PC-3 (cell line): ENCODE results near the gene EMC9. TPM values are rescaled to one million over a fixed set of nuclear protein-coding genes. Genes with fewer than 3 reads are reported as not detected.

Experiments
- ATAC-seq: fragments of 200-7000 bp; cut with Tn5 transposase; 2 replicates; pipeline ENCODE4 v1.9.1; 2020; ENCODE audit warnings: mild to moderate bottlenecking, moderate library complexity
- BruUV-seq: library from RNA; stranded (reverse); fragments of 400-500 nt; replicated peaks from 2 replicates; lab custom pipeline; 2021; lab: Mats Ljungman, UMichigan
- CTCF ChIA-PET: fragments of 300-600 bp; sonication (Branson Sonifier 250); formaldehyde crosslinking; loops from one replicate; lab custom pipeline; 2022; ENCODE audit warnings: antibody characterized with exemption; lab: Charles Lee
- POLR2A ChIA-PET: fragments of 300-600 bp; sonication (Branson Sonifier 250); formaldehyde crosslinking; loops from one replicate; lab custom pipeline; 2022; ENCODE audit warnings: antibody characterized with exemption; ENCODE audit not compliant: unreplicated experiment; lab: Charles Lee
- DNase-seq: peaks from one replicate; pipeline ENCODE4 v3.0.0-alpha.2; 2015
- H2AFZ ChIP-seq: fragments of 300-600 bp; sonication (generic); 2 replicates; pipeline ENCODE4 v1.6.0; 2016; ENCODE audit warnings: antibody characterized with exemption, low read length
- H3F3A ChIP-seq: fragments of 300-600 bp; sonication (generic); one replicate; pipeline ENCODE4 v1.6.0; 2017; ENCODE audit warnings: antibody characterized with exemption, low read length, control low read depth, mild to moderate bottlenecking; ENCODE audit not compliant: unreplicated experiment
- H3K27ac ChIP-seq: fragments of 300-600 bp; sonication (generic); 2 replicates; pipeline ENCODE4 v1.5.1; 2016; ENCODE audit warnings: mild to moderate bottlenecking, low read length
- H3K27me3 ChIP-seq: fragments of 300-600 bp; sonication (generic); 2 replicates; pipeline ENCODE4 v1.6.1; 2016; ENCODE audit warnings: low read length, mixed read lengths
- H3K36me3 ChIP-seq: fragments of 300-600 bp; sonication (generic); 2 replicates; pipeline ENCODE4 v1.6.1; 2016; ENCODE audit warnings: low read depth, mixed run types, low read length, mixed read lengths
- H3K4me1 ChIP-seq: fragments of 300-600 bp; sonication (generic); 2 replicates; pipeline ENCODE4 v1.5.1; 2016; ENCODE audit warnings: low read length; ENCODE audit not compliant: insufficient read depth
- H3K4me2 ChIP-seq: fragments of 300-600 bp; sonication (generic); 2 replicates; pipeline ENCODE4 v1.6.0; 2016; ENCODE audit warnings: low read length
- H3K4me3 ChIP-seq: fragments of 300-600 bp; sonication (generic); 2 replicates; pipeline ENCODE4 v1.5.1; 2016; ENCODE audit warnings: mild to moderate bottlenecking, low read length, mixed read lengths
- H3K79me2 ChIP-seq: fragments of 300-600 bp; sonication (generic); 2 replicates; pipeline ENCODE4 v1.6.1; 2017; ENCODE audit warnings: low read length, mixed read lengths
- H3K9ac ChIP-seq: fragments of 300-600 bp; sonication (generic); 2 replicates; pipeline ENCODE4 v1.6.0; 2016; ENCODE audit warnings: mild to moderate bottlenecking, low read length
- H3K9me2 ChIP-seq: fragments of 300-600 bp; sonication (generic); replicated peaks from 2 replicates; pipeline ENCODE4 v1.6.1; 2016; ENCODE audit warnings: mixed run types, low read length, mixed read lengths
- H3K9me3 ChIP-seq: fragments of 300-600 bp; sonication (generic); 2 replicates; pipeline ENCODE4 v1.6.1; 2016; ENCODE audit warnings: low read length, mixed read lengths
- H4K20me1 ChIP-seq: fragments of 300-600 bp; sonication (generic); 2 replicates; pipeline ENCODE4 v1.6.1; 2016; ENCODE audit warnings: low read length, mixed read lengths
- EZH2 ChIP-seq: fragments of 300-600 bp; sonication (generic); IDR thresholded peaks from one replicate; pipeline ENCODE4 v1.6.1; 2017; ENCODE audit warnings: antibody characterized with exemption, mild to moderate bottlenecking, low read length; ENCODE audit not compliant: unreplicated experiment
- EZH2phosphoT487 ChIP-seq: fragments of 300-600 bp; sonication (generic); IDR thresholded peaks from 2 replicates; pipeline ENCODE4 v1.6.1; 2018; ENCODE audit warnings: mild to moderate bottlenecking, antibody characterized with exemption, low read length, borderline replicate concordance
- intact Hi-C: fragments of 100-400 bp; cut with micrococcal nuclease; formaldehyde crosslinking; loops from 2 replicates; pipeline ENCODE4 v1.9.0; 2023
- total RNA-seq: library from RNA; depleted of rRNA; stranded (reverse); fragments of >200 nt; gene quantifications from 2 replicates; pipeline ENCODE4 v1.2.3, GENCODE V29; 2014
- TF ChIP-seq, protein P1 (sequence below): fragments of 300-600 bp; sonication (generic); conservative IDR thresholded peaks from 2 replicates; pipeline ENCODE4 v1.5.1; 2017; ENCODE audit warnings: antibody characterized with exemption, low read depth, mild to moderate bottlenecking, low read length

The EMC9 gene
- total RNA-seq, 1 experiment from 2014 or later: 30.1 TPM

DNA sequence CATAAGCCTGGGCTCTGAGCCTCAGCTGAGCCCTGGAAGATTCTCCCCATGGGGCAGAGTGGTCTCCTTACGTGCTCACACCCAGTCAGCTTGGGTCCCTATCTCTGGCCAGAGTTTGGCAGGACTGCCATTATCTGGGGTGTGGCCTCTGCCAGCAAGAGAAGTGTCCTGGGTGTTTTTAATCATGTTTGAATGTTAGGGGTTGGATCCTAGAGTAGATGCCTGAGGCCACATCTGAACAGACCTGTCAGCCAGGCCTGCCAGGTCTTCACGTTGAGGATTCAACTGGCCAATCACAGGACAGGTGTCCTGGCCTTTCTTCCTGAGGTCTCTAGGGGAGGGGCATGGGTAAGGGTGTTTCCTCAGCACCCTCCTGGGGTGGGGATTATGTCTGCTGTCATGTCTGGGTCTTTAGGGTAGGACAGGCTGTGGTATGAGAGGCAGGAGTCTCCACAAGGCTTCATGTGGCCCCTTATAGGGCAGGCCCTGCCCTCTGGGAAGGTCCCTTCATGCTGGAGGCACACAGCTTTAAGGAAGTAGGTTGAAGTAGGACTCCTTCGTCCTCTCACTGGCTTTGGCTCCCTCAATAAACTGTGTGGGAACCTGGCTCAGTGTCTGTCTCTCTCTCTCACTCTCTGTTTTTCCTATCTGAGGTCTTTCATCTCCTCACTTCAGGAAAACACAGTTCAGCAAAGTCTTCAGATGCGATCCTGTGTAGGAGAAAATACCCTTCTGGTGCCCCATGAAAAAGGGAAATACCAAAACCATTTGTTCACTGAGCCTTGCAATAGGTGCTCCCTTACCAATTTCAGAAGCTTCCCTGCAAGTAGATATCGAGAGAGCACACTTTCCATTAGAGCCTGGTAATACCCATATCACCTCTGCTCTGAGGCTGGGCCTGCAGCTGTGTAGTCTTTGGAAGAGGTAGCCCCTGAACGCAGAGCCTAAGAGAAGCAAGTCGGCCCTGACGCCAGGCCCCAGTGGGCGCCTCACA is 17.7 kb downstream of the EMC9 start:
- Histone ChIP-seq H3K36me3 (peaks cover 7% of the 10 kb centered on the region), H3K9me3 (no peaks in the 10 kb centered on the region), H3K4me3 (no peak overlapping the region), H3K9ac (no peak overlapping the region), H3K27ac (no peak overlapping the region), H3F3A (no peaks in the 10 kb centered on the region), H3K27me3 (no peaks in the 10 kb centered on the region), H3K9me2 (no peaks in the 10 kb centered on the region), H4K20me1 (no peaks in the 10 kb centered on the region), H3K79me2 (no peaks in the 10 kb centered on the region), H2AFZ (no peak overlapping the region), H3K4me1 (no peaks in the 10 kb centered on the region), H3K4me2 (no peak overlapping the region)
- BruUV-seq: TSS peak; percentile 30
- TF ChIP-seq EZH2phosphoT487 (no peak), EZH2 (no peak)
- TF ChIP-seq, protein P1, sequence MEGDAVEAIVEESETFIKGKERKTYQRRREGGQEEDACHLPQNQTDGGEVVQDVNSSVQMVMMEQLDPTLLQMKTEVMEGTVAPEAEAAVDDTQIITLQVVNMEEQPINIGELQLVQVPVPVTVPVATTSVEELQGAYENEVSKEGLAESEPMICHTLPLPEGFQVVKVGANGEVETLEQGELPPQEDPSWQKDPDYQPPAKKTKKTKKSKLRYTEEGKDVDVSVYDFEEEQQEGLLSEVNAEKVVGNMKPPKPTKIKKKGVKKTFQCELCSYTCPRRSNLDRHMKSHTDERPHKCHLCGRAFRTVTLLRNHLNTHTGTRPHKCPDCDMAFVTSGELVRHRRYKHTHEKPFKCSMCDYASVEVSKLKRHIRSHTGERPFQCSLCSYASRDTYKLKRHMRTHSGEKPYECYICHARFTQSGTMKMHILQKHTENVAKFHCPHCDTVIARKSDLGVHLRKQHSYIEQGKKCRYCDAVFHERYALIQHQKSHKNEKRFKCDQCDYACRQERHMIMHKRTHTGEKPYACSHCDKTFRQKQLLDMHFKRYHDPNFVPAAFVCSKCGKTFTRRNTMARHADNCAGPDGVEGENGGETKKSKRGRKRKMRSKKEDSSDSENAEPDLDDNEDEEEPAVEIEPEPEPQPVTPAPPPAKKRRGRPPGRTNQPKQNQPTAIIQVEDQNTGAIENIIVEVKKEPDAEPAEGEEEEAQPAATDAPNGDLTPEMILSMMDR: no peak
- ChIA-PET CTCF (no interaction called here), POLR2A (interaction anchor here (0.5 kb wide), 1 partner anchor 44 kb away, joined by 5 read pairs; no protein-coding TSS in a partner anchor)
- DNase-seq (no peak), ATAC-seq (no peak)
- intact Hi-C loops: no loop called here

DNA sequence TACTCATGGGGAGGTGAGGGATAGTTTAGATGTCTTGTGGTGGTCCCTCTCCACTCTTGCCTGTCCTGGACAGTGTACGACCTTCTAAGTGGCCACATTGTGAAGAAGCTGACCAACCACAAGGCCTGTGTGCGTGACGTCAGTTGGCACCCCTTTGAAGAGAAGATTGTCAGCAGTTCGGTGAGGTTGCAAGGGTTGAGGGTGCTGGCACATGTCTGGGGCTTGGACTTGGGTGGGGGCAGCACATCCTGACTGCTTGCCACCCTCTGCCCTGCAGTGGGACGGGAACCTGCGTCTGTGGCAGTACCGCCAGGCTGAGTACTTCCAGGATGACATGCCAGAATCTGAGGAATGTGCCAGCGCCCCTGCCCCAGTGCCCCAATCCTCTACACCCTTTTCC is 18.5 kb downstream of the EMC9 start:
- no peak overlapping the region for H3K9ac ChIP-seq
- peaks cover 15% of the 10 kb centered on the region for H3K36me3 ChIP-seq
- no peak overlapping the region for H3K4me3 ChIP-seq
- H4K20me1 ChIP-seq: no peaks in the 10 kb centered on the region
- TF ChIP-seq EZH2: no peak
- TF ChIP-seq EZH2phosphoT487: no peak
- TF ChIP-seq, protein P1: no peak
- H3K9me3 ChIP-seq: no peaks in the 10 kb centered on the region
- H3F3A ChIP-seq: no peaks in the 10 kb centered on the region
- intact Hi-C loops: no loop called here
- no peak overlapping the region for H3K27ac ChIP-seq
- BruUV-seq: no TSS peak
- POLR2A ChIA-PET: no interaction called here
- no peak overlapping the region for H2AFZ ChIP-seq
- H3K27me3 ChIP-seq: no peaks in the 10 kb centered on the region
- H3K4me1 ChIP-seq: no peaks in the 10 kb centered on the region
- ATAC-seq (no peak), DNase-seq (no peak)
- no peaks in the 10 kb centered on the region for H3K9me2 ChIP-seq
- H3K4me2 ChIP-seq: no peak overlapping the region
- CTCF ChIA-PET: no interaction called here
- no peaks in the 10 kb centered on the region for H3K79me2 ChIP-seq

DNA sequence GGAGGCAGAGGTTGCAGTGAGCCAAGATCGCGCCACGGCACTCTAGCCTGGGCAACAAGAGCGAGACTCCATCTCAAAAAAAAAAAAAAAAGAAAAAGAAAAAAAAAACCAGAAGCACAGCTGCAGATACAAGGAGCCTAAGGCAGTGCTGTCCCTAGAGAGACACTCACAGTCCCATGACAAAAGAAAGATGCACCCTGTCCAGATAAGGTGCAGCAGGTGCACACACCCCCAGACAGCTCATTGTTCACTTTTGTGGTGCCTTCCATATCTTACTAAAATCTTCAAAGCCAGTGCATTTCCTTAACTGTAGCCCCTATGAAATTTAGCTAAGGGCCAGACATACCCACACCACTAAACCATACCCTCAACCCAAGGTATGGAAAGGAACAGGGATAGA is 19.0 kb downstream of the EMC9 start:
- intact Hi-C loops: no loop called here
- H3K9ac ChIP-seq: no peak overlapping the region
- H3K27ac ChIP-seq: no peak overlapping the region
- no TSS peak for BruUV-seq
- no peaks in the 10 kb centered on the region for H3K9me3 ChIP-seq
- no peaks in the 10 kb centered on the region for H4K20me1 ChIP-seq
- ATAC-seq (no peak), DNase-seq (no peak)
- H3K36me3 ChIP-seq: peaks cover 15% of the 10 kb centered on the region
- no peaks in the 10 kb centered on the region for H3K27me3 ChIP-seq
- ChIA-PET POLR2A (interaction anchor here (0.5 kb wide), 1 partner anchor 28 kb away, joined by 3 read pairs; the partner anchor contains the start of gene PCK2), CTCF (no interaction called here)
- no peak overlapping the region for H3K4me2 ChIP-seq
- no peak overlapping the region for H2AFZ ChIP-seq
- no peaks in the 10 kb centered on the region for H3K79me2 ChIP-seq
- no peak for TF ChIP-seq EZH2
- no peaks in the 10 kb centered on the region for H3F3A ChIP-seq
- no peaks in the 10 kb centered on the region for H3K9me2 ChIP-seq
- no peak overlapping the region for H3K4me3 ChIP-seq
- no peaks in the 10 kb centered on the region for H3K4me1 ChIP-seq
